Adipocyte (in vitro differentiated cells): ENCODE results near the gene ERICH3.

Experiments used
- DNase-seq: peaks from one replicate; pipeline ENCODE4 v3.0.0-alpha.2; 2015; ENCODE audit warnings: low read depth
- H3K27me3 ChIP-seq: replicated peaks from 2 replicates; pipeline ENCODE4 v1.7.0; 2013; ENCODE audit warnings: mild to moderate bottlenecking, low read length, moderate library complexity; ENCODE audit not compliant: control insufficient read depth, insufficient read depth
- H3K36me3 ChIP-seq: 2 replicates; pipeline ENCODE4 v1.7.0; 2013; ENCODE audit warnings: low read length, mild to moderate bottlenecking, moderate library complexity; ENCODE audit not compliant: control insufficient read depth, insufficient read depth, severe bottlenecking
- H3K4me1 ChIP-seq: 2 replicates; pipeline ENCODE4 v1.7.0; 2013; ENCODE audit warnings: mild to moderate bottlenecking, low read length, moderate library complexity; ENCODE audit not compliant: control insufficient read depth, insufficient read depth
- H3K4me3 ChIP-seq: 2 replicates; pipeline ENCODE4 v1.7.0; 2013; ENCODE audit warnings: mild to moderate bottlenecking, low read length, moderate library complexity
- H3K9ac ChIP-seq: 2 replicates; pipeline ENCODE4 v1.7.0; 2013; ENCODE audit warnings: mild to moderate bottlenecking, low read length, moderate library complexity
- H3K9me3 ChIP-seq: 2 replicates; pipeline ENCODE4 v1.7.0; 2013; ENCODE audit warnings: mild to moderate bottlenecking, low read length, moderate library complexity; ENCODE audit not compliant: control insufficient read depth

The ERICH3 gene

GRCh38 chr1:74545821-74546220, 127.8 kb downstream of the ERICH3 start:
- H3K9ac ChIP-seq: no peak overlapping the region

DNA sequence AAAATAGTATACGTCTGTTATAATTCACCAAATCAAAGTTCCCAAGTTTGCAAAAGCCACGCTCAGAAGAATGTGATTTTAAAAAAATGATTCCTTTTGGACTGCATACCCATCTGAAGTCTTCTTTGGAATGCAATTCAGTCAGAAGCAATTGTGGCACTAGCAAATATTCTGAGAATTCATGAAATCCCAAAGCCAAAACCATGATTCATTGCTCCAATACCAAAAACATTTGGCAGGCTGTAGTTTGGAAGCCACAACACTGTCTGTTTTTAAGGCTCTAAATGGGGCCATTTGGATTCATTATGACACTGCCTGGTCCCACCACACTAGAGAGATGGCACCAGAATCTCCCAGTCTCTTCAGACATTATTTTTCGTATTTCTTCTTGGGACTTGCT, 139.4 kb downstream of the ERICH3 start:
- Histone ChIP-seq H3K9ac (no peak overlapping the region), H3K27me3 (no peaks in the 10 kb centered on the region), H3K4me3 (no peak overlapping the region), H3K36me3 (no peaks in the 10 kb centered on the region), H3K4me1 (peaks cover 6% of the 10 kb centered on the region), H3K9me3 (no peaks in the 10 kb centered on the region)
- peak; percentile 31 for DNase-seq

More at GRCh38 chr1:74545821-74546220, 127.8 kb downstream of the ERICH3 start:
- peaks cover 10% of the 10 kb centered on the region for H3K27me3 ChIP-seq
- H3K9me3 ChIP-seq: peaks cover 8% of the 10 kb centered on the region
- no peaks in the 10 kb centered on the region for H3K4me1 ChIP-seq
- H3K36me3 ChIP-seq: no peaks in the 10 kb centered on the region
- no peak overlapping the region for H3K4me3 ChIP-seq
- no peak for DNase-seq

DNA sequence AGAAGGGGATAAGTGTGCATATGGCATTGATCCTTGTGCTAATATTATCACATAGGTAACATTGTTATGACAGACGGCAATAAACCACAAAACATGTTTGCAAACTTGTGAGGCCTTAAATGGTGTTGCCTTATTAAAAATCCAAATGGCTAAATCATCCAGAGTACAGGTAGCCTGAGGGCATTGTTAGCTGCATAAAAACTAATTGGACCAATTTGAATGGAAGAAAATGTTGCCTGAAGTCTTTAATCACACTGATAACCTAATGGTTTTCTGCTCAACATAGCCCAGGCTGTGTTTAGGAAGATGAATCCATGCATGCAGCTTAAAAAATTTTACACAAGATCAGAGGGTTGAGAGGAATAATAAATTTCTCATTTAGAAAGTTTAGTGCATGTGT, 141.8 kb downstream of the ERICH3 start:
- DNase-seq: no peak
- Histone ChIP-seq H3K27me3 (peaks cover 10% of the 10 kb centered on the region), H3K4me3 (no peak overlapping the region)

DNA sequence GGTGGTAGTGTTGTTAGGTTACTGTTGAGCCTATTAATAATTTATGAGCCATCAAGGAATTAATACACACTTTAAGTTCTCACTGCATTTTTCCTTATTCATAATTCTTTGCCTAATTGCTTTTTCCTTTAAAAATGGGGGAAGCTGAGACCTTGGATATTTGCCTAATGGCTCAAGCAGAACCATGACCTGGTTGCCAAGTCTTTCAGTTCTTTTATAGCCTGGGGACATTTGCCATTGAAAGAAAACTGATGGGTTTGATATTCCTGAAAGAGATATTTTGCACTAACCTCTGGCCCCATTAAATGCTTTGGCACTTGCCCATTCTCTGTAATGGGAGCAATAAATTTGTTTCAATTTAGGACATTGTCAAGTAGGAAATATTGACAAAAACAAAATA, 142.7 kb downstream of the ERICH3 start:
- Histone ChIP-seq H3K4me3 (no peak overlapping the region), H3K27me3 (peaks cover 11% of the 10 kb centered on the region), H3K9me3 (no peaks in the 10 kb centered on the region), H3K4me1 (peaks cover 6% of the 10 kb centered on the region), H3K9ac (no peak overlapping the region), H3K36me3 (no peaks in the 10 kb centered on the region)
- no peak for DNase-seq

More for the DNA sequence above, 141.8 kb downstream of the ERICH3 start:
- H3K9me3 ChIP-seq: no peaks in the 10 kb centered on the region
- no peaks in the 10 kb centered on the region for H3K36me3 ChIP-seq
- H3K9ac ChIP-seq: no peak overlapping the region
- peaks cover 6% of the 10 kb centered on the region for H3K4me1 ChIP-seq

DNA sequence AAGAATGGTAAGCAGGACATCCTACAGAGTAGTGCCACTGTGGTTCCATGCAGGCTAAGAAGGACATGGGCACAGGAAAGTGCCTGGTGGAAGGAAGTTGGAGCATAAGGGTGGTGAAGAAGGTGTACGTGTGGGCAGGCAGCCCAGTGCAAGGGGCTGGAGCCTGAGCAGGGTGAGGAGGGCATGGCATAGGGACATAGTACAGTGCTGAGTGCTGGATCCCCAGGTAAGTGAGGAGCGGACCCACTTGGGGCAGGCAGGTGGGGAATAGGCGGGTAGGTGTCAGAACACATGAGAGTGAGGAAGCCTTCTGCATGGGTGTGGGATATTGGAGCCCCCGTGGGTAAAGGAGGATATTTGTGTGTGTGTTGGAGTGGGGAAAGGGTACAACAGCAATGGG, 145.5 kb downstream of the ERICH3 start:
- Histone ChIP-seq H3K4me1 (no peaks in the 10 kb centered on the region), H3K4me3 (no peak overlapping the region), H3K36me3 (no peaks in the 10 kb centered on the region), H3K27me3 (peaks cover 11% of the 10 kb centered on the region), H3K9me3 (no peaks in the 10 kb centered on the region), H3K9ac (no peak overlapping the region)
- DNase-seq: no peak

- no peak for DNase-seq
- no peak overlapping the region for H3K9ac ChIP-seq
Observed at GRCh38 chr1:74526708-74527107, 146.9 kb downstream of the ERICH3 start.

GRCh38 chr1:74523873-74524480, 149.6 kb downstream of the ERICH3 start:
- Histone ChIP-seq H3K36me3 (no peaks in the 10 kb centered on the region), H3K4me1 (no peaks in the 10 kb centered on the region), H3K27me3 (peaks cover 17% of the 10 kb centered on the region), H3K9me3 (no peaks in the 10 kb centered on the region), H3K9ac (no peak overlapping the region), H3K4me3 (no peak overlapping the region)
- no peak for DNase-seq

More at GRCh38 chr1:74526708-74527107, 146.9 kb downstream of the ERICH3 start:
- H3K36me3 ChIP-seq: no peaks in the 10 kb centered on the region
- no peak overlapping the region for H3K4me3 ChIP-seq
- no peaks in the 10 kb centered on the region for H3K9me3 ChIP-seq
- peaks cover 14% of the 10 kb centered on the region for H3K27me3 ChIP-seq
- no peaks in the 10 kb centered on the region for H3K4me1 ChIP-seq

DNA sequence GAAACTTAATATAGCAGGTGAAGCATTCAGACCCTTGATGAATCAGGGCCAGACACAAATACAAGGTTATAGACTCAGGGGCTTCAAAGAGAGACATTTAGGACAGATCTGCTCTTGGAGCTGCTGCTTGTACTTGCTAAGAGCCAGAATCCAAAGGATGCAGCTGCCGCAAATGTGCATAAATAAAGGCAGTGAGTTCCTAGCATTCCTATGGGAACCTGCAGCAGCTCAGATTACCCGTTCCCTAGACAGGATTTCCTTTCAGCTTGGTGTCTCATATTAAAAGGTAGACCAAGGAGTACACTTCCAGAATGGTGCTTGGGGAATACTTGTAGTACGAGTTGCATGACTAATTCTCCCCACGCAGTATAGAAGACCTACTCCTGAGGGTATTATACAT, 151.4 kb downstream of the ERICH3 start:
- Histone ChIP-seq H3K4me1 (no peaks in the 10 kb centered on the region), H3K4me3 (no peak overlapping the region), H3K27me3 (peaks cover 10% of the 10 kb centered on the region), H3K9ac (no peak overlapping the region), H3K9me3 (no peaks in the 10 kb centered on the region), H3K36me3 (no peaks in the 10 kb centered on the region)
- no peak for DNase-seq
